DND-41 (cell line): ENCODE data around the gene DPP6.

Experiments
- CTCF ChIP-seq: IDR thresholded peaks from 2 replicates; pipeline ENCODE4 v1.5.1; 2012; ENCODE audit warnings: borderline replicate concordance, low read length, moderate library complexity, mild to moderate bottlenecking; ENCODE audit not compliant: poor library complexity, severe bottlenecking; ENCODE audit errors: extremely low read depth
- EZH2 ChIP-seq: IDR thresholded peaks from 3 replicates; pipeline ENCODE4 v1.6.1; 2012; ENCODE audit warnings: borderline replicate concordance, low read depth, mild to moderate bottlenecking, moderate library complexity, low read length, inconsistent platforms; ENCODE audit not compliant: severe bottlenecking

DNA sequence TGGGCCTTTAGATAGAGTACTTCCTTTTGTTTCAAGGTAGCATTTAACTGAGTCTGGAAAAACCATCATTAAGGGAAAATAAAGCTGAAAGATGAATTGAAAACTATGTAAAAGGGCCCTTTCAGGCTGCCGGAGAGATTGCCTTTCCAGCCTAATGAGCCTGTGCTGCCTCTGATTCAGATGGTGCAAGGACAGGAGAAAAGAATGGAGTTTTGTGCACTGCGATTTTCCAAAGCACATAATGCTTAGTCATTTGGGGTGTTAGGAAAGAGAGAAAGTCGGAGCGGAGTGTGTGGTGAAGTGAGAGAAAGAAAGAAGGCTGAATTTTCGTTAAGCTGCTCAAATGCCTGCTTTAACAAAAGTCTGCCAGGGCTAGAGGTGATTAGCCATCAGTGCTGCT, 691.0 kb downstream of the DPP6 start:
- TF ChIP-seq EZH2 (no peak), CTCF (no peak)
